Effector memory CD8-positive, alpha-beta T cell (primary cell): ENCODE results near the gene ADCY7.
A peak's percentile ranks its signal among the peaks of the same experiment; 100 is the strongest.

Experiments
- ATAC-seq: fragments of 150-1000 bp; cut with Tn5 transposase; replicated peaks from 2 replicates; pipeline ENCODE4 v1.10.0; 2021; ENCODE audit warnings: mild to moderate bottlenecking, moderate library complexity
- DNase-seq, 3 experiments: peaks; one replicate each; pipeline ENCODE4 v3.0.0; 2021
- H3K27ac Mint-ChIP-seq, 2 donors: one replicate each; pipeline ENCODE4 v1.8.0; 2022; ENCODE audit warnings: mild to moderate bottlenecking in 2 of 2, mixed read lengths in 2 of 2, moderate library complexity in 2 of 2
- H3K27me3 Mint-ChIP-seq, 2 donors: one replicate each; pipeline ENCODE4 v1.8.0; 2022; ENCODE audit warnings: mixed read lengths in 2 of 2
- H3K36me3 Mint-ChIP-seq: one replicate; pipeline ENCODE4 v1.8.0; 2022; ENCODE audit warnings: mild to moderate bottlenecking, moderate library complexity, mixed read lengths; ENCODE audit not compliant: insufficient read depth
- H3K4me1 Mint-ChIP-seq, 2 donors: one replicate each; pipeline ENCODE4 v1.8.0; 2022; ENCODE audit warnings: low read depth in 2 of 2, mixed read lengths in 2 of 2
- H3K4me3 Mint-ChIP-seq, 2 donors: one replicate each; pipeline ENCODE4 v1.8.0; 2022; ENCODE audit warnings: mild to moderate bottlenecking in 2 of 2, mixed read lengths in 2 of 2, moderate library complexity in 2 of 2
- H3K9me3 Mint-ChIP-seq, 2 donors: one replicate each; pipeline ENCODE4 v1.8.0; 2022; ENCODE audit warnings: mixed read lengths in 2 of 2

Gene ADCY7

DNA sequence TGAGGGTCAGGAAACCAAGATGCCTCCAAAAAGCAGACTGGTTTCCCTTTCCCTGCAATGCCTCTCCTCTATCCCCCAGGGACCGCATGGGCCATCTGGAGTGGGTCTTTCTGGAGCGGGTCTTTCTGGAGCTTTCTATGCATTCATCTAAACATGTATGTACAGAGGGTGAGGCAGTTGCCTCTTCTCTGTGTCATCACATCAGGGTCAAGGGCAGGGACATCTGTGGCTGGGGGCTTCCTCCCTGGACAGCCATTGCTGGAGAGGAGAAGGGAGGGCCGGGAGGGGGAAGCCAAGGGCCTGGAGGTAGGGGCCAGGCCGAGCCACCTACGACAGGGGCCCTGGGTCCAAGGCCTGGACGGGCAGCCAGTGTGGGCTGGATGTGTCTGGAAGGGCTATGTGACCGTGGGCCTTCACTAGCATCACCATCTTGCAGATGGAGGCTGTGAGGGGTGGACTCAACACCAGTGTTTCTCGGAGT, 840 bp downstream of the ADCY7 start:
- Mint-ChIP-seq H3K36me3 (peaks cover 6% of the 10 kb centered on the region), H3K9me3 (no peaks in the 10 kb centered on the region), H3K4me1 (peaks cover 70 to 84% of the 10 kb centered on the region in 2 donors), H3K4me3 (peak overlapping the region; percentile 90 to 96), H3K27me3 (no peaks in the 10 kb centered on the region), H3K27ac (peak overlapping the region; percentile 92 to 95)
- no peak for ATAC-seq
- no peak for DNase-seq

DNA sequence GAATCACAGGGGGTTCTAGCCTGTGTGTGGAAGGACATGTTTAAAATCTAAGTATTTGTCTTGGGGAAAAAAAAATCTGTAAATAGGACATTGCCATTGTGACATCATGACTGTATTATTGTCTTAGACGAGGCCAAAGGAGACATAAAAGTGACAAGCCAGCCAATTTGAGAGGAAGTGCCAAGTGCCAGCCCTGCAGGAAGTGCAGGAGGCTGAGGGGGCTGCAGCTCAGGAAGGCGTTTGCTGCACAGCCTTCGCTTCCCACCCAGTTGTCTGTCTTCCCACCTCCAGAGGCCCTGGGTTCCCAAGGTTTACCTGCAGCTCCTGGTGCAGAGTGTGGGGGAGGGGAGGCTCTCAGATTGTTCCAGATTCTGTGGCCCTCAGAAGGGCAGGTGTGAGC, 1.3 kb downstream of the ADCY7 start:
- peaks cover 74 to 89% of the 10 kb centered on the region in 2 donors for H3K4me1 Mint-ChIP-seq
- no peaks in the 10 kb centered on the region for H3K9me3 Mint-ChIP-seq
- DNase-seq (peak in 2 of 3 experiments; percentile 26 to 40), ATAC-seq (peak; percentile 40)
- no peaks in the 10 kb centered on the region for H3K27me3 Mint-ChIP-seq
- peak overlapping the region; percentile 92 to 95 for H3K27ac Mint-ChIP-seq
- peaks cover 9% of the 10 kb centered on the region for H3K36me3 Mint-ChIP-seq
- H3K4me3 Mint-ChIP-seq = peak overlapping the region; percentile 90 to 96

DNA sequence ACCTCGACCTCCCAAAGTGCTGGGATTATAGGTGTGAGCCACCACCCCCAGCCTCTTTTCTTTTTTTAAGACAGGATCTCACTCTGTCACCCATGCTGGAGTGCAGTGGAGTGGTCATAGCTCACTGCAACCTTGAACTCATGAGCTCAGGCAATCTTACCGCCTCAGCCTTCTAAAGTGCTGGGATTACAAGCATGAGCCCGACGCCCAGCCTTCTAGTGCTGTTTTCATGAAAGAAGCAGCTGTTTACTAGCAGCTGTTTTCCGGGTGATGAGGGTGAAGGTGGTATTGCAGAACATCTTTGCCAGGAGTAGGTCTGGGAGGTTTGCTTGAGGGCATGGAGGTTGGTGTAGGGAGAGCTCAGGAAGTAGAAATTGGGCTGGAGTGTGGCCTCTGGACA, 2.0 kb downstream of the ADCY7 start:
- ATAC-seq (no peak), DNase-seq (no peak)
- H3K27me3 Mint-ChIP-seq = no peaks in the 10 kb centered on the region
- peaks cover 77 to 92% of the 10 kb centered on the region in 2 donors for H3K4me1 Mint-ChIP-seq
- peak overlapping the region; percentile 92 to 95 for H3K27ac Mint-ChIP-seq
- H3K9me3 Mint-ChIP-seq = no peaks in the 10 kb centered on the region
- peak overlapping the region; percentile 90 to 96 for H3K4me3 Mint-ChIP-seq
- H3K36me3 Mint-ChIP-seq = peaks cover 9% of the 10 kb centered on the region

DNA sequence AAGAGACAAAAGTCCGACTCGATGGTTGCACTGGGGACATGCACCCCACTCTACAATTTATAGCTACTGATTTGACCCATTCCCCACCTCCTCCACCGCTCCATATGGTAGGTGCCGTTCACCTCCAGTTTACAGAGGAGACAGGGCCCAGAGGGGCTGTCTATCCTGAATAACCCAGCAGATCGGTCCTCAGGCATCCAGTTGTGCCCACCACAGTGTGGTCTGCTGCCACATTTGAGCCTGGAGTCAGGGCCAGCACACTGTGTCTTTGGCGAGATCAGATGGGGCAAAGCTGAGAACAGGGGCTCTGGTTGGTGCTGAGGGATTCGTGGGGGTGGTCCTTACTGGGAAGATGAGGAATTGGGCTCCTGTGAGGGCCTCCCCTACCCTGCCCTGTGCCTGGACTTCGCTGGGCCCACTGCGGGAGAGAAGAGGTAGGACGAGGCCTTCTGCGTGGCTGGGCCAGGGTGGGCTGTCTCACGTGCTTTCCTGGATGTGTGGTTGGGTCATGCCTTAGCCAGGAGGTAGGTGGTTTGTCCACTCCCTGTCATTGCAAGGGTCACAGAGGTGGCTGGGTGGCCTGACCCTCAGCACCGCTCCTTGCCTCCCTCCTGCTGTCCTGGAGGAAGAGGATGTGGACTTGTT, 2.8 kb downstream of the ADCY7 start:
- Mint-ChIP-seq H3K4me3 (peak overlapping the region; percentile 90 to 96), H3K27ac (peak overlapping the region; percentile 92 to 95), H3K4me1 (peaks cover 79 to 92% of the 10 kb centered on the region in 2 donors), H3K27me3 (no peaks in the 10 kb centered on the region), H3K9me3 (no peaks in the 10 kb centered on the region), H3K36me3 (peaks cover 9% of the 10 kb centered on the region)
- DNase-seq (no peak), ATAC-seq (no peak)

DNA sequence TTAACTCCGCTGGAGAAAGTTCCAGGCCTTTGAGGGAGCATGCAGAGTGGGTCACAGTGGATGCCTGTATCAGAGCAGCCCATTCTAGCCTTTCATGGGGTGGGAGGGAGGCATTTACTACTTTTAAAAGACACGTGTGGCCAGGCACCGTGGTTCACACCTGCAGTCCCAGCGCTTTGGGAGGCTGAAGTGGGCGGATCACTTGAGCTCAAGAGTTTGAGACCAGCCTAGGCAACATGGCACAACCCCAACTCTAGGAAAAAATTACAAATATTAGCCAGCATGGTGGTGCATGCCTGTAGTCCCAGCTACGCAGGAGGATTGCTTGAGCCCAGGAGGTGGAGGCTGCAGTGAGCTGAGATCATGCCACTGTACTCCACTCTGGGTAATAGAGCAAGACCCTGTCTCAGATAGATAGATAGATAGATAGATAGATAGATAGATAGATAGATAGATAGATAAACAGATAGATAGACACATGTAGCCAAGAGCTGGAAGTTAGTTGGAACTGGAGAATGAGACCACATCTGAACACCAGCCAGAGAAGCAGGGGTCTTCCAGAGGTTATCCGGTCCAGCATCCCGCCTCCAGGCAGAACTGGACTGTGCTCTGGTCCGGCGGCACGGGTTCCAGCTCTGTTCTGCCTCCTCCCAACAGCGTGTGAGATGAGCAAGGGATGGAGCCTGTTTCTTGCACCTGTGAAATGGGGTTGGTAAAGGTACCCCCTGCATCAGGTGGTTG, 3.6 kb downstream of the ADCY7 start:
- Mint-ChIP-seq H3K4me3 (peak overlapping the region; percentile 90 to 96), H3K27me3 (no peaks in the 10 kb centered on the region), H3K36me3 (peaks cover 12% of the 10 kb centered on the region), H3K4me1 (peaks cover 80 to 91% of the 10 kb centered on the region in 2 donors), H3K9me3 (no peaks in the 10 kb centered on the region), H3K27ac (peak overlapping the region; percentile 92 to 95)
- ATAC-seq = no peak
- DNase-seq = no peak

DNA sequence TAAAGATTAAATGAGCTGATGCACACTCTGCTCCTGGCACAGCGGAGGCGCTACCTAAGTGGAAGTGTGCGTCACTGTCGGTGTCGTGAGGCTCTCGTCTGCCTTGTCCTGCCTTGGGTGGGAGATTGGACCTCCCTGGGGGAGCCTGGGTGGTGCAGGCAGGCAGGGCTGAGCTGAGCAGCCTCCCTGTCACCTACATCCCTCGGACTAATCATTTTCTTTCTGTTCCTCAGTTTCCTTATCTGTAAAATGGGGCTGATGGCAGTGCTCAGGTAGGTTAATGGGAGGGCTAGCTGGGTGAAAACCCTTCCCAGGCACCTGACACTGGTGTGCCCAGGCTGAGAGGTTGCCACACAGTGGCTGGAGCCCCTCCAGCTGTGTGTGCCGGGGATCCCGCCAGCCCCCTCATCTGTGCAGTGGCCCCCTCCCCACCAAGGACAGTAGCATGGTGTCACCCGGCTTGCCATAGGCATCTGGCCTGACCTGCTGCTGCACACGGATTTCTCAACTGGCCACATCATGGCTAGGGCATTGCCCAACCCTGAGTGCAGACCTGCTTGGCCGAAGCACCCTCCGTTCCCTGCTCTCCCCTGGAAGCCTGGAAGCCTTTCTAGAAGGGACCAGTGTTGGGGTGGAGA, 4.3 kb downstream of the ADCY7 start:
- H3K36me3 Mint-ChIP-seq = peaks cover 15% of the 10 kb centered on the region
- ATAC-seq (no peak), DNase-seq (no peak)
- H3K9me3 Mint-ChIP-seq = no peaks in the 10 kb centered on the region
- no peaks in the 10 kb centered on the region for H3K27me3 Mint-ChIP-seq
- peaks cover 80 to 91% of the 10 kb centered on the region in 2 donors for H3K4me1 Mint-ChIP-seq
- peak overlapping the region; percentile 90 to 96 for H3K4me3 Mint-ChIP-seq
- peak overlapping the region; percentile 92 to 95 for H3K27ac Mint-ChIP-seq

DNA sequence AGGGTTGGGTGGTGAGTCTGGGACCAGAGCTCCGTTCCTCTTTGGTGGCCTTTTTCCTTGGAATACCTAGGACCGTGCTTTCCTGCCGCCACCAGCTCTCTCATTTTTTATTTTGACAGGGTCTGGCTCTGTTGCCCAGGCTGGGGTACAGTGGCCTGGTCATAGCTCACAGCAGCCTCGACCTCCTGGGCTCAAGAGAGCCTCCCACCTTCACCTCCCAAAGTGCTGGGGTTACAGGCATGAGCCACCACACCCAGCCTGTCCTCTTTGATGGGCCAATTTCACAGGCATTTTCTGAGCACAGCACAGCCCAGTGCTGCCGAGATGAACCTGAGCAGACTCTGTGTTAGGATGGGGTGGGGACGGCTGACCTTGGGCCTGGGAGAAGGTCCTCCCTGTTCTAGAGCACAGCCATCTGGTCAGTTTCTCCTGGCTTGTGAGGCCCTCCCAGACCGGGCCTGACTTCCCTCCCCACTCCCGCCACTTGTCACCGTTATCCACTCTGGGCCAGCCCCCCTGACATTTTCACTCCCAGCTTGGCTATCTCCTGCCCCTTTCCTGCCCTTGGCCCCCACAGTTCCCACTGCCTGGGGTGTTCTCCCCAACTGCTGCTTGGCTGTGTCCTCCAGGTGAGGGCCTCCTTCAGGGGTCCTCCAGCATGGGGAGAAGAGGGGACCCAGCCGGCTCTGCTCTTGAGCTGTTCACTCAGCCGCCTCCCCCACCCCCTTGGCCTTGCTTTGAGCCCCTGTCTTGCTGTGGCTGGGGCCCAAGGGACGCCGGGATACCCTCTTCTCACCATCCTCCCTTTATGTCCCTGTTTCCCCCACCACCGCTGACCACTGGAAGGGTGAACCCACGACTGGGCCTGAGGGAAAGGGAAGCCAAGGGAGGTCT, 5.0 kb downstream of the ADCY7 start:
- ATAC-seq (no peak), DNase-seq (no peak)
- Mint-ChIP-seq H3K4me3 (peak overlapping the region; percentile 90 to 96), H3K4me1 (peaks cover 83 to 84% of the 10 kb centered on the region in 2 donors), H3K27ac (peak overlapping the region; percentile 95 to 98), H3K27me3 (no peaks in the 10 kb centered on the region), H3K36me3 (peaks cover 12% of the 10 kb centered on the region), H3K9me3 (no peaks in the 10 kb centered on the region)

DNA sequence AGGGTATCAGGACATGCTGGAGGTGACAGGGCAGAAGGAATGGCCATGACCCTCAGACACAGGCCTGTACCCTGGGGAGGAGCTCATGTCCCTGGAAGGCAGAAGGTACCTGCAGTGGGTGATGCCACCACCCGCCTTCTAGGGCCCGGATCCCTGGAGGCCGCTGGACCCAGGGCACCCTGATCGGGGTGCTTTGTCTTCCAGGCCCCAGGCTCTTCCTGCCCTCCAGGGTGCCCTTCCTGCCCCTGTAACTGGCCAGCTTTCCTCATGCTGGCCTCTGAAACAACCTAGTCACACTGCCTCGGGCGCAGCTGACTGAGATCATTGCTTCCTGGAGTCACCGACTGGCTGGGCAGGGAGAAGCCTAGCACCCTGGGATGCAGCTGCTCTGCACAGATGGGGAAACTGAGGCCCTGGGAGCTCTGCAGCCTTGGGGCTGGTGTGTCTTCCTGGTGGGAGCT, 5.8 kb downstream of the ADCY7 start:
- H3K27me3 Mint-ChIP-seq = no peaks in the 10 kb centered on the region
- no peak for DNase-seq
- peak overlapping the region; percentile 95 to 98 for H3K27ac Mint-ChIP-seq
- peak overlapping the region; percentile 90 to 96 for H3K4me3 Mint-ChIP-seq
- peaks cover 10% of the 10 kb centered on the region for H3K36me3 Mint-ChIP-seq
- no peaks in the 10 kb centered on the region for H3K9me3 Mint-ChIP-seq
- ATAC-seq = no peak
- peaks cover 85 to 86% of the 10 kb centered on the region in 2 donors for H3K4me1 Mint-ChIP-seq

DNA sequence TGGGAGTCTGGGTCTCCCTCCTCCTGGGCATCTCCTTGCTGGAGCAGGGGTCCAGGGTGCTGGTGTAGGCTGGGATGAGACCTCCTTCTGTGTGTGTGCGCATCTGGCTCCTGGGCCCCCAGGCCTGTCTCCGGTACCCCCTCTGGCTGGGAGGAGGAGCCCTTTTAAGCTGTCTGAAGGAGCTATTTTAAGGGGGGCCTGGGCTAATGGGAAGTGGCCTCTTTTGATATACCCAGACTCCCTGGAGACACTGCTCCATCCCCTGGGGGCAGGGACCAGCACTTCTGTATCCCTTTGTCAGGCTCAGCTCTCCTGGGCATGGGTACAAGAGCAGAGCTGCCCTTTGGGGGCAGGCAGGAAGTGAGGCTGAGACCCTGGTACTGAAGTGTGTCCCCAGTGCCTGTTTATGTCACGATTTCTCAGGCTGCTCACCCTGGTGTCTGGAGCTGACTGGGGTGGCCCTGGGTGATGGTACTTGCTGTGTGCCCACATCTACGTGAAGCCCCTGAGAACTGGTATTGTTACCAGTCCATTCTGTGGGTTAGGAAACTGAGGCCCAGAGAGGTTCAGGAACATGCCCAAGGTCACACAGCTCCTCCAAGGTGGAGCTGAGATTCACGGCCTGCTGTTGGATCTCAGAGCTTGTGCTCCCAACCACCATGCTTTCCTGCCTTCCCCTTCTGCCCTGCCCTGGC, 6.5 kb downstream of the ADCY7 start:
- Mint-ChIP-seq H3K4me3 (peak overlapping the region; percentile 90 to 96), H3K36me3 (peaks cover 16% of the 10 kb centered on the region), H3K4me1 (peaks cover 86 to 88% of the 10 kb centered on the region in 2 donors), H3K27ac (peak overlapping the region; percentile 95 to 98), H3K27me3 (no peaks in the 10 kb centered on the region), H3K9me3 (no peaks in the 10 kb centered on the region)
- no peak for ATAC-seq
- no peak for DNase-seq

DNA sequence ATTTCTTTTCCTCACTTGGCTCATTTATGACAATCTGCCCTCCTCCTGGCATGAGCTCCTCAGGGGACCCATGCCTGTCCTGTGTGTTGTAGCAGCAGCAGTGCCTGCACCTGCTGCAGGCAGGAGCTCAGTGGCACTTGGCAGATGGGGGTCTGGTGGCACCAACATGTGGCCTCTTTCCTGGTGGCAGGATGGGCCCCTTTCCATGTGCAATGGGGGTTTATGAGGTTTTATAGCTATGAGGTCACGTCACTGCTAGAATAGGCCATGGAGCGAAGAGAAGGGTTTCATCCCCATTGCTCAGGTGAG, 7.0 kb downstream of the ADCY7 start:
- Mint-ChIP-seq H3K27me3 (no peaks in the 10 kb centered on the region), H3K4me3 (peak overlapping the region; percentile 90 to 96), H3K27ac (peak overlapping the region; percentile 95 to 98), H3K4me1 (peaks cover 87 to 89% of the 10 kb centered on the region in 2 donors), H3K9me3 (no peaks in the 10 kb centered on the region), H3K36me3 (peaks cover 21% of the 10 kb centered on the region)
- DNase-seq (no peak), ATAC-seq (no peak)

DNA sequence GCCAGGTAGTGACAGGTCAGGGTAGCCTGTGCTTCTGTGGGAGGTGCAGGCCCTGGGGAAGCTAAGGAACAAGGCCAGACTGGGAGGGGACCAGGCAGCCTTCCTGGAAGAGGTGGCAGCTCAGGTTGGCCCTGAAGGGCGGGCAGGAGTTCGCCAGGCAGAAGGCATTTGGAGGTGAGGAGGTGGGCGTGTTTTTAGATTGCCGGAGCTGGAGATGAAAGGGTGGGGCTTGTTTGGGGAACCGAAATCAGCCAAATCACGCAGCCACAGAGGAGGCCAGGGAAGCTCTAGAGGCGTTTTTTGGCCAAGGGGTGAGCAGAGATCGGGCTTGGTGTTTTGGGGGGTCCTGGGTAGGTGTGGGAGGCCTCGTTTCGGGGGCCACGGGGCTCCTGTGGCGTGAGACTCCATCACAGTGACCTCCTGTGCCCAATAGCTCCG, 7.6 kb downstream of the ADCY7 start:
- no peaks in the 10 kb centered on the region for H3K27me3 Mint-ChIP-seq
- H3K27ac Mint-ChIP-seq = peak overlapping the region; percentile 95 to 98
- H3K4me3 Mint-ChIP-seq = peak overlapping the region; percentile 90 to 96
- H3K4me1 Mint-ChIP-seq = peaks cover 87 to 89% of the 10 kb centered on the region in 2 donors
- H3K9me3 Mint-ChIP-seq = no peaks in the 10 kb centered on the region
- DNase-seq (peak in 2 of 3 experiments; percentile 14 to 20), ATAC-seq (peak; percentile 35)
- H3K36me3 Mint-ChIP-seq = peaks cover 23% of the 10 kb centered on the region

DNA sequence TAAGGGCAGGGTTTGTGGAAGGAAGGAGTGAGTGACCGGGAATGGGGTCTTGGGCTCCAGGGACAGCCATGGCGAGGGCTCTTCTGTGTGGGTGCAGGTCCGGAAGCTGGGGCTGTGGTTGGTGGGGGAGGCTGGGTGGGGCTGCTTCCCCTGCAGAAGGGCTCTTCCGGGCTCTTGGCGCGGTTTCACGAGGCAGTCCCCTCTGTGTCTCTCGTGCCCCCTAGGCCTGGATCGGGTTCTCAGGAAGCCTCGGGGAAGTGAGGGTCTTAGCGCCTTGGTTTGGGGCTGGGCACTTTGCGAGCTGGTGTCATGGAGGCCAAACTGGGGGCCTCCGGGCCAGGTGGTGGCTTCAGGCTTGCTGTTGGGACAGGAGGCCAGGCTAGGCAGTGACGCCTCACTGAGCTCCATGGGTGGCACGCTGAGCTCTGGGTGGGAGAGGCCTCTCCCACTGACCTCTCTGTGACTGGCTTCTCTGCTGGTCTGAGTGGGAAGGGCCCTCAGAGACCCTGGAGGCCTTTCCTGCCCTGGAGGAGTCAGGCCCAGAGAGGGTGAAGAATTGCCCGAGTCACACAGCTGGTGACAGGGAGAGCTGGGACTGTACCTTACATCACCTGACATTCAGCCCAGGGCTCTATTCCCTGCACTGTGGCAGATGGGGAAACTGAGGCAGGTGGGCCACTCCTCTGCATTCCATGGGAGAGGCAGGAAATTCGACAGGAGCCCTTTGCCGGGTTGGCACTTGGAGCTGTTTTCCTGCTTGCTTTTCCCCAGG, 8.2 kb downstream of the ADCY7 start:
- peak; percentile 75 for ATAC-seq
- Mint-ChIP-seq H3K27me3 (no peaks in the 10 kb centered on the region), H3K4me1 (peaks cover 87 to 89% of the 10 kb centered on the region in 2 donors), H3K4me3 (peak overlapping the region; percentile 90 to 96), H3K27ac (peak overlapping the region; percentile 95 to 98), H3K36me3 (peaks cover 25% of the 10 kb centered on the region), H3K9me3 (no peaks in the 10 kb centered on the region)
- DNase-seq = peak; percentile 37 to 51 (median 38)
